SU-DHL-6 (cell line): ENCODE results near the gene MROH2B.

Source experiments
- H2AFZ ChIP-seq: fragments of 200-600 bp; sonication (generic); 2 replicates; pipeline ENCODE4 v1.6.1; 2014; ENCODE audit warnings: low read depth, mild to moderate bottlenecking, moderate library complexity, mixed read lengths, antibody characterized with exemption, low read length; ENCODE audit not compliant: severe bottlenecking
- H3F3A ChIP-seq: fragments of 200-600 bp; shearing (Covaris generic); 2 replicates; pipeline ENCODE4 v1.6.0; 2016; ENCODE audit warnings: antibody characterized with exemption, mild to moderate bottlenecking; ENCODE audit not compliant: insufficient read depth
- H3K27ac ChIP-seq: fragments of 200-600 bp; sonication (generic); 2 replicates; pipeline ENCODE4 v1.5.1; 2016; ENCODE audit warnings: low read depth, mild to moderate bottlenecking, low read length, moderate library complexity, mixed read lengths
- H3K27me3 ChIP-seq: fragments of 200-600 bp; sonication (generic), shearing (Covaris generic); 2 replicates; pipeline ENCODE4 v1.6.0; 2014; ENCODE audit warnings: mild to moderate bottlenecking, low read length
- H3K36me3 ChIP-seq: fragments of 200-600 bp; sonication (generic); 2 replicates; pipeline ENCODE4 v1.6.1; 2014; ENCODE audit warnings: mild to moderate bottlenecking, low read length, mixed read lengths
- H3K4me2 ChIP-seq: fragments of 300-600, 200-600 bp; shearing (Covaris generic), sonication (generic); 2 replicates; pipeline ENCODE4 v1.6.0; 2014; ENCODE audit warnings: low read length, low read depth, mild to moderate bottlenecking; ENCODE audit not compliant: poor library complexity, severe bottlenecking
- H3K4me3 ChIP-seq: fragments of 200-600 bp; sonication (generic); 2 replicates; pipeline ENCODE4 v1.5.1; 2014; ENCODE audit warnings: antibody characterized with exemption, low read length, mild to moderate bottlenecking, mixed read lengths; ENCODE audit not compliant: insufficient read depth, poor library complexity, severe bottlenecking
- H3K79me2 ChIP-seq: fragments of 200-600 bp; sonication (generic); 2 replicates; pipeline ENCODE4 v1.6.1; 2014; ENCODE audit warnings: mild to moderate bottlenecking, low read length, moderate library complexity; ENCODE audit not compliant: insufficient read depth
- H3K9ac ChIP-seq: fragments of 200-600 bp; sonication (generic); 2 replicates; pipeline ENCODE4 v1.7.0; 2014; ENCODE audit warnings: mild to moderate bottlenecking, low read length
- H3K9me2 ChIP-seq: fragments of 200-600 bp; sonication (generic); replicated peaks from 2 replicates; pipeline ENCODE4 v1.6.1; 2014; ENCODE audit warnings: low read length; ENCODE audit not compliant: insufficient read depth
- H3K9me3 ChIP-seq: fragments of 200-600 bp; sonication (generic); 2 replicates; pipeline ENCODE4 v1.6.1; 2014; ENCODE audit warnings: low read length, mixed read lengths; ENCODE audit not compliant: insufficient read depth
- H4K20me1 ChIP-seq: fragments of 200-600 bp; sonication (generic); 2 replicates; pipeline ENCODE4 v1.6.1; 2014; ENCODE audit warnings: low read depth, mild to moderate bottlenecking, antibody characterized with exemption, low read length, moderate library complexity, mixed read lengths
- CTCF ChIP-seq: fragments of 200-600 bp; sonication (generic); IDR thresholded peaks from one replicate; pipeline ENCODE4 v1.5.1; 2017; ENCODE audit warnings: antibody characterized with exemption, mild to moderate bottlenecking, low read length, moderate library complexity; ENCODE audit not compliant: insufficient read depth, poor library complexity, severe bottlenecking
- EZH2phosphoT487 ChIP-seq: fragments of 200-600 bp; sonication (generic), shearing (Covaris generic); conservative IDR thresholded peaks from 2 replicates; pipeline ENCODE4 v1.6.1; 2018; ENCODE audit warnings: mild to moderate bottlenecking, antibody characterized with exemption, low read length, moderate library complexity, mixed read lengths

Gene MROH2B

GRCh38 chr5:41071242-41071641 is at the start of gene MROH2B:
Gene MROH2B, minus strand, starts transcription at chr5:41071342. Its CDS starts 490 bp downstream, at chr5:41070852.
- Histone ChIP-seq H3K9ac (no peak within 1 kb of the TSS), H3F3A (no peaks in the 10 kb centered on the region), H3K9me2 (no peaks in the 10 kb centered on the region), H3K9me3 (no peaks in the 10 kb centered on the region), H3K27ac (no peak within 1 kb of the TSS), H2AFZ (no peak within 1 kb of the TSS), H3K4me2 (no peak within 1 kb of the TSS), H3K36me3 (no peaks in the 10 kb centered on the region), H3K4me3 (no peak within 1 kb of the TSS), H3K27me3 (no peaks in the 10 kb centered on the region), H4K20me1 (no peaks in the 10 kb centered on the region), H3K79me2 (no peaks in the 10 kb centered on the region)
- TF ChIP-seq EZH2phosphoT487 (no peak), CTCF (no peak)

DNA sequence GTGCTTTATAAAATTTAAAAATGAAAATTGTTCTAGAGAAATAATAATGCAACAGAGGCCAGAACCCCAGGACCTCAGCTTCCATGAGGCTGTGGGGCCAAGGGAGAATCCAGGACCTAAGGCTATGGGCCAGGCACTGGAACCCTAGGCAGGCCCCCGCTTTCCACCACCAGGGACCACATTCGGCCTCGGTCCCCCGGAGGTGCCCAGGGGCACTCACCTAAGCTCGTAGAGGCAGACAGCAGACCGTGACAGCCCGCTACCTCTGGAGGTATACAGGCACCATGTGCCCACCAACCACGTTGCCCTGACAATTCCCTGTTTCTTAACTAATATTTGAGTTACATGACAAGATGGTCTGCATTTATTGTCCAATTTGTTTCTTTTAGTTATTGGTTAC is 49.5 kb upstream of the MROH2B start:
- no peak for TF ChIP-seq EZH2phosphoT487
- TF ChIP-seq CTCF: no peak
- H4K20me1 ChIP-seq: no peaks in the 10 kb centered on the region
- no peaks in the 10 kb centered on the region for H3K27me3 ChIP-seq

GRCh38 chr5:41118177-41118576 is 47.0 kb upstream of the MROH2B start:
- Histone ChIP-seq H3F3A (no peaks in the 10 kb centered on the region), H2AFZ (no peak overlapping the region), H3K27ac (no peak overlapping the region), H3K9me2 (no peaks in the 10 kb centered on the region), H3K79me2 (no peaks in the 10 kb centered on the region), H3K36me3 (no peaks in the 10 kb centered on the region), H4K20me1 (no peaks in the 10 kb centered on the region), H3K9me3 (no peaks in the 10 kb centered on the region), H3K27me3 (no peaks in the 10 kb centered on the region; the same call in 1 of the 2 replicates), H3K9ac (no peak overlapping the region), H3K4me3 (no peak overlapping the region), H3K4me2 (no peak overlapping the region)
- no peak for TF ChIP-seq CTCF
- TF ChIP-seq EZH2phosphoT487: no peak

More for the DNA sequence above, 49.5 kb upstream of the MROH2B start:
- no peaks in the 10 kb centered on the region for H3K79me2 ChIP-seq
- H3K36me3 ChIP-seq: no peaks in the 10 kb centered on the region
- no peaks in the 10 kb centered on the region for H3K9me2 ChIP-seq
- H2AFZ ChIP-seq: no peak overlapping the region
- H3K9me3 ChIP-seq: no peaks in the 10 kb centered on the region
- no peak overlapping the region for H3K4me2 ChIP-seq
- no peak overlapping the region for H3K27ac ChIP-seq
- H3K4me3 ChIP-seq: no peak overlapping the region
- no peak overlapping the region for H3K9ac ChIP-seq
- H3F3A ChIP-seq: no peaks in the 10 kb centered on the region
